Activated CD4-positive, alpha-beta T cell treated with anti-CD3 and anti-CD28 coated beads for 48 hours (primary cell): ENCODE data around the gene ZNF438.

Experiments used
- DNase-seq: peaks from one replicate; pipeline ENCODE4 v3.0.0-alpha.2; 2020

The ZNF438 gene

GRCh38 chr10:30836406-30836805 lies 195.3 kb downstream of the ZNF438 start:
- DNase-seq: no peak

GRCh38 chr10:30835146-30835545 lies 196.5 kb downstream of the ZNF438 start:
- DNase-seq: no peak

- no peak for DNase-seq
These were observed 197.0 kb downstream of the ZNF438 start for GRCh38 chr10:30834651-30835050.

DNA sequence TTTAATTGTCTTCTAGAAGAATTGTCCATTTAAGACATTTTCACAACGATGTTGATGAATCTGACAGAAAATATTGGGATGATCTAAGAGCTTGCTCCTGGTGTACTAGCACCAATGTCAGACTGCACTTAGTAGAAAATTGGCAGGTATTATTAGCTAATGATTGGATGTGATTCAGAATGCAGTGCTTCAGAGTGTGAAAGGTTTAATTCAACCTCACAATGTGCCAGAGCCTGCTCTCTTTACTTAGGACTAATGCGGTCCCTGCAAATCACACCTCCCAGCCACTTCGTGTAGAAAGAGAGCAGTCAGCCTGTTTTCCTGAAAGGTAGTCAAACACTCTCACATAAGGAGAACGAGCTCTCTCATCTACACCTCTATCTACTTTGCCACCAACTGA lies 197.5 kb downstream of the ZNF438 start:
- DNase-seq: no peak

DNA sequence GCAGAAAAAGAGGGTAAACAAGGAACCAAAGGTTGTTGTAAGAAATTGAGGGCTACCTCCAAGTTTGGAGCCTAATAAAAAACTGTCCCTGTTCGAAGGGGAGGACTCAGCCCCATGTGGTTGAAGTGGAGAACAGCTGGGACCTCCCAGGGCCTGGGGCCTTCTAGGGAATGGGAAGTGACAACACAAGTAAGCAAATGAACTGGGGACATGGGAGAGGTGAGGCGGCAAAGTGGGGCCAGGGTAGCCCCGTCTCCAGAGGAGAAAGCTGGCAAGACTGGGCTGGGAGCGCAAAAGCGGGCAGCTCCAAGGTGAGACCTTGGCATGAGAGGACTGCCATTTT lies 198.1 kb downstream of the ZNF438 start:
- DNase-seq: no peak

DNA sequence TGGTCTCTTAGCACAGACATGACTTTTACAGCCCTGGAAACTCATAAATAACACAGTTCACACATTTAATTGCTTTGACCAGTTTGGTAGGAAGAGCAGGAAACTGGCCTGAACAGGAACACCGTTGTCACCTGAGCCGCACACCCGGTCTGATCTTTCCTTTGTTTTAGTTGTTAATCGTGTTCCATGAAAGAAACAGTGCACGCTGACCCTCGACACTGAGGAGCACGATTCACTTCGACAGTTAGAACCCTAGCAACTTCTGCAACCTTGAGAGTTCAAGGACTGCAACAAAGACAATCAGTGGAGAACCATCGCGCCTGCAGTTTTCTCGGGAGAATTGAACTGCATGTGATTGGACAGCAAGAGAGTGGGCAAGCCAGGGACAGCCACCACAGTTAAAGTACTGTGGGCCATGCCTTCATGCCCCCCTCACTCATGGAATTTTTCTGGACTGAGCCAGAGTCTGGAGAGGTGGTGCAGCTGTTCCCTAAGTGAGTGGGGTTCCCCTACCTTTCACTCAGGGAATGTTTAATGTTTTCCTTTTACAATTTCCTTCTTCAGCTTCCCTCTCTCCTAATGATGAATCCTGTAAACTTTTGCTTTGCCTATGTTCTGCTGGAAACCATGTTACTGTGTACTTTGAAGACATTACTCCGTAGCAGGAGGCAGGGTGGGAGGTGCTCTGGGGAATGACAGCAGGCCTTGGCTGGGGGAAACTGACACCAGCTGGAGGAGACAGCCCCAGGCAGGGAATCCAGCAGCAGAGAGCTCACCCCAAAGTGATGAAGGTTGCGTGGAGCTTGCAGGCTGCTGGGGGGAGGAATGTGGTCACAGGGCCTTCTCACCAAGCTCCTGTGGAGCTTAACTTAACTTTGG lies 198.7 kb downstream of the ZNF438 start:
- DNase-seq: no peak

DNA sequence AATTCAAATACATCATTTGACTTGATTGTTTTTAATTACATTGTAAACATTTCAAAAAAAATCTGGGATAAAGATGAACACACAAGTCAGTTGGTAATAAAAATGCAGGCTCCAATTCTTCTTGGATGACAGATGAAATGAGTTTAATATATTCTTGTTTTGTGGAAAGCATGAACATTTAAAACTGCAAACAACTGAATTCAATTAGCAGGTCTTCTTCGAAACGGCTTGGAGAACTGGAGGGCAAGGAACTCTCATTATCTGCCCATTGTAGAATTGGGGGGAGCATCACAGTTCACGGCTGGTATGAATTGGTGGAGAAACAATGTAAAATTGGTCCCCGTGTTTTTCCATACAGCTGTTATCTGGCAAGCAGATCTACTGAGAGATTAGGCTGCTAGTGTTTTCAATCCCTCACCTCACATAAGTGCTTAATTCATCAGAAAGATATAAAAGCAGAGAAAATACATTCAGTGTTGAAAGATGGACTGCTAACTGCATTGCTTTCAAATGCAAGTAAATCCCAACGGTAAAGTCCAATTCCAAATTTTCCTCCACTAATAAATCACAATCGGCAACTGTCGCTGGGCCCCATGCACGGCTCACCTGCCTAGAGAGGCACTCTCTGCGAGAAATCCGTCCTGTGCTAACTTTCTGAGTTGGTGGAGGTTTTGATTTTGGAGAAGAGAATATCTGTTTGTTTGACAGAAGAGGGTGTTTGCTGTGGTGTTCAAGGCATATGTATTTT lies 199.5 kb downstream of the ZNF438 start:
- no peak for DNase-seq

GRCh38 chr10:30831426-30831825 lies 200.2 kb downstream of the ZNF438 start:
- no peak for DNase-seq

GRCh38 chr10:30830315-30831230 lies 201.1 kb downstream of the ZNF438 start:
- DNase-seq: no peak

- DNase-seq: no peak
These were observed 201.8 kb downstream of the ZNF438 start for GRCh38 chr10:30829901-30830300.

DNA sequence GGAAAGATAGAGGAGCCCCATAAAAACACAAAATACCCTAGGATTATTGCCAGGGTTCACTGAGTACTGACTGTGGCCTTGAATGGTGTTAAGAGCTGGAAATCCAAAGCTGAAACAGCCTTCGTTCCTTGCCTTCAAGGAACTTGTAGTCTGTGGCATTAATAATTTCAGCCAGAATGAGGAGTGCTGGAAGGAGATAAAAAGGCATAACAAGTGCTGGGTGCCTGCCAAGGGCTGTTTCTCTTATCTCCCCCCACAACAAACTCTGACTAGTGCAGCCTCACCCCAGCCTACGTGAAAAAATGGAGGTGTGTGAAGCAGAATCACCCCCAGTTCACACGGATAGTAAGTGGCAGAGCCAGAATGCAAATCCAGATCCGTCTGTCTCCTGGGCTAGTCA lies 203.0 kb downstream of the ZNF438 start:
- no peak for DNase-seq

- DNase-seq: no peak
These were observed 203.5 kb downstream of the ZNF438 start for GRCh38 chr10:30828164-30828563.

- no peak for DNase-seq
These were observed 204.0 kb downstream of the ZNF438 start for GRCh38 chr10:30827531-30828120.

- DNase-seq: no peak
These were observed 205.0 kb downstream of the ZNF438 start for GRCh38 chr10:30826679-30827078.

GRCh38 chr10:30825495-30825894 lies 206.2 kb downstream of the ZNF438 start:
- no peak for DNase-seq

- no peak for DNase-seq
These were observed 206.6 kb downstream of the ZNF438 start for GRCh38 chr10:30825022-30825421.

DNA sequence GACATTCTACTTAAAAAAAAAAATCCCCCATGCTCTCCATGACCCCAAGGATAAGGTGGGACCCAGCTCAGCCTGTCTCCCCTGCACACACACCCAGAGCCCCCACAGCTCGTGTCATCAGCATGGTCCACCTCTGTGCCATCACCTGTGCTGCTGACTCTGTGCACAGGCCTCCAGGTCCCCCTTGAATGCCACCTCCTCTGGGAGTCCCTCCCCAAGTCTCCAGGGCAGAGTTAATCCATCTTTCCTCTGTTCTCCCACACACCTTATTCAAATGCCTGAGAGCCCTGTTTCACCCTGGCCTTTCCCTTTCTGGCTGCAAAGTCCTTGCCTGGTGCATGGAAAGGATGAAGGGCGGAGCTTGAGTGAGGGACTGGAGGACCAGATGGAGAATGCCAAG lies 208.0 kb downstream of the ZNF438 start:
- no peak for DNase-seq

GRCh38 chr10:30822693-30823465 lies 208.8 kb downstream of the ZNF438 start:
- DNase-seq: no peak

DNA sequence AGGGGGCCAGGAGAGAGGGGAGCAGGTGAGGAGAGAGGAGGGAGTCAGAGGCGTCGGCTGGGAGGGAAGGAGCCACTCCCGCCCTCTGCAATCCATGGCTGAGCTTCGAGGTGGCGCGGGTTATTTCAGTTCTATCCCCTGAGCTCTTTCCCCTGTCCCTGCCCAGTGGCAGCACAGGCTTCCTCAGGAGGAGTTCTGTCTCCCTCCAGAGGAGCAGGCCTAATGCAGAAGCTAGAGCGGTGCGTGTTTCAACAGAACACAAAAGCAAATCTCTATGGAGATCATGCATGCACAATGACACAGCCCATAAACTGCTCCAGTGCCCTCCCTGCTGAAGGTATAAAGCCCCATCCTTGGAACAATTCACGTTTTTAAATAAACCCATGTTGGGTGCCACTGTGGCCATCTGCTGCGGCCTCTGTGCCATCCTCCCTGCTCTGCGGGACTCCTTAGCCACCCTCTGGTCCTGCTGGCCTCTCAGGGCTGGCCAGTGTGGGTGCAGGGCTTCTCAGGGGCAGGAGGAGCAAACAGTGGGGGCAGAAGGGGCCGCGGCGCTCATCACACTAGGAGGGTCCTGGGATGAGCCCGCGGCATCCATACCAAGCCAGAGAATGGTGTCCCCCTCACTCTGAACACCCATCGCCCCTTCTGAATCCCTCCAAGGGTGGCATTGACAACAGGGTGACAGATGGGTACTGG lies 209.5 kb downstream of the ZNF438 start:
- no peak for DNase-seq

DNA sequence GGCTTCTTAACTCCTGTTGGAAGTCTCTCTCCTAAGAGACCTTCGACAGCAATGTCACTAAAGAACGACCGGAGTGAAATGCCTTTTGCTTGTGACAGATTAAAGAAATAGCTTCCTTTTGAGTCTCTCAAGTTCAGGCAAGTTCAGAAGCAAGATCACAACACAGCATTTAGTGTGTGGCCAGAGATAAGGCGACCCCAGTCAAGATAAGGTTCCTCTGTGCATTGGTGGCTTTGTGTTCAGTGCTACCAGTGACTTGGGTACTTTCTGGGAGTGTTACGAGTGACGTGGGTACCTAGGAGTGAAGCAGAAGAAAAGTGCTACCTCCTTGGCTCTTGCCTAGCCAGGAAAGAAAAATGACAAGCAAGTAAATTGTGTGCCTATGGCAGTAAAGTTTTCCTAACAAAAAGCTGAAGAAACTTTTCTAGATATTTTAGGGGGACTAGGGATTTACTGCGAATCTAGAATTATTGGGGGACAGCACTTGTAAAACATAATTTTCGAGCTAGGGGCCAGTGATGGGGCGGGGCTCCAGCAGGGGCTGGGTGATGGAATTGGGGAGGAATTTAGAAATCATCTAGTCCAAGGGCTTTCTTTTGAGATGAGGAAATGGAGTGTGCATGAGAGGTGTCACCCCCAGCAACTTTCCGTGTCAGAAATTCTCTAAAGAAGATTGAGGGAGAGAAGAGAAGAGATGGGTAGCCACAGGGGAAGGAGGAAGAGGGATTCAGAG lies 210.2 kb downstream of the ZNF438 start:
- no peak for DNase-seq
